Skeletal muscle satellite cell (primary cell): ENCODE data around the gene RAG1.

Experiments used
- H3K27me3 ChIP-seq: 2 replicates; pipeline ENCODE4 v1.7.0; 2013; ENCODE audit warnings: low read length; ENCODE audit not compliant: control insufficient read depth, insufficient read depth
- H3K36me3 ChIP-seq: 2 replicates; pipeline ENCODE4 v1.7.0; 2013; ENCODE audit warnings: mild to moderate bottlenecking, control low read depth, low read length; ENCODE audit not compliant: insufficient read depth
- H3K4me1 ChIP-seq: 2 replicates; pipeline ENCODE4 v1.7.0; 2013; ENCODE audit warnings: low read length; ENCODE audit not compliant: control insufficient read depth, insufficient read depth
- H3K4me2 ChIP-seq: 2 replicates; pipeline ENCODE4 v1.7.0; 2013; ENCODE audit warnings: mild to moderate bottlenecking, low read length
- H3K4me3 ChIP-seq: 2 replicates; pipeline ENCODE4 v1.7.0; 2013; ENCODE audit warnings: low read length
- H3K9ac ChIP-seq: 2 replicates; pipeline ENCODE4 v1.7.0; 2013; ENCODE audit warnings: mild to moderate bottlenecking, low read depth, low read length, moderate library complexity
- H3K9me3 ChIP-seq: replicated peaks from 2 replicates; pipeline ENCODE4 v1.7.0; 2013; ENCODE audit warnings: mild to moderate bottlenecking, control low read depth, low read length

Gene RAG1

GRCh38 chr11:36591433-36591832 is 23.6 kb downstream of the RAG1 start:
- Histone ChIP-seq H3K4me2 (no peak overlapping the region), H3K4me1 (peaks cover 6% of the 10 kb centered on the region), H3K4me3 (no peak overlapping the region), H3K36me3 (no peaks in the 10 kb centered on the region), H3K9ac (no peak overlapping the region), H3K9me3 (no peaks in the 10 kb centered on the region), H3K27me3 (peaks cover 47% of the 10 kb centered on the region)

DNA sequence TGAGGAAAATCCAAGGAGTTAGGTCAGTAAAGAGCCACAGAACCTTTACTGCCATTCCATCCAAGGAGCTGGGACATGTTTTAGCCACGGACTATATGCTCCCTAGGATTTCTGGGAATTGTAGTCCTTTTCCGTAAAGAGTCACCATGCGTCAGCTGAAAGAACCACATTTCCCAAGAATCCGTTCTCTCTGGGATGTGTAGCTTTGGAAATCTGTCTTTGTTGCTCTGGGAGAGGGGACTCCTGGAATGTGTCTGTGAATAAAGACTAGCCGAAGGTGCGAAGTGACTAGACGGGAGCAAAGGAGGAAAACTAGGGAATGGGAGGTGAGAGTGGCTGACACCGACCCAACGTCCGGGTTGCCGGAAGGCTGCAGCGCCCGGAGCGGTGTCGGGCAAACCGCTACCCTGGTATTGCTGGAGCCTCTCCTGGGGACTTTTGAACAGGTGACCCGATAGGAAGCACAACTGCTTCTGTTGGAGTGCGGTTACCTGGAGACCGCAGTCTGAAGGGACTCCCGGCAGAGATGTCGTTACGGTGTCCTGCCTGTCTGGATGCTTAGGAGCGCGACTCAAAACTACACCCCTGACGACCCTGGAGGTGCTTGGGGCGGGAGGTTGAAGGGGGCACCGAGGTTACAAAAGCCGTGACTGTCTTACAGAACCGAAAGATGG is 26.6 kb downstream of the RAG1 start, which contains the start of gene IFTAP:
IFTAP (plus strand) TSS at position 187 of the 674 bp plus-strand sequence. CDS start 15,602 bp downstream, outside the sequence.
- Histone ChIP-seq H3K9me3 (no peaks in the 10 kb centered on the region), H3K4me3 (peak within 1 kb of the TSS; percentile 82), H3K4me2 (peak within 1 kb of the TSS; percentile 83), H3K4me1 (peaks cover 6% of the 10 kb centered on the region), H3K36me3 (no peaks in the 10 kb centered on the region), H3K9ac (peak within 1 kb of the TSS; percentile 76), H3K27me3 (peaks cover 21% of the 10 kb centered on the region)

DNA sequence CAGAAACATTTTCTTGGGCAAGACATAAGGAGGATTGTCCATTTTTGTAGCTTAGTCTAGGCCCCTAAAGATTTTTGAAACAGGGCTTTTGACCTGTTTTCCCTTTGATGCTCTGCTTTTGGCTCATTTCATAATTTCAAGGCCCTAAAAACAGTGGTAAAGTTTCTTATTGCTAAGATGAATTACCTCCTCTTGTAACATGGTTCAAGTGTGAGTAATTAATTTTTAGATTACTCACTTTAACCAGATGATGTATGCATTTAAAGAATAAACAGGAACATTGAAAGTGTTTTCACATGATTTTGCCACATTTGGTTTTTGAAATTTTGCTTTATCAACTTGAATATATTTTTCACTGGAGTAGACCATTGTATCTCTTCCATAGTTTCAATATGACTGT is 29.1 kb downstream of the RAG1 start:
- H3K27me3 ChIP-seq = no peaks in the 10 kb centered on the region
- H3K9ac ChIP-seq = no peak overlapping the region
- H3K36me3 ChIP-seq = no peaks in the 10 kb centered on the region
- H3K9me3 ChIP-seq = no peaks in the 10 kb centered on the region
- no peak overlapping the region for H3K4me2 ChIP-seq
- H3K4me3 ChIP-seq = no peak overlapping the region
- peaks cover 6% of the 10 kb centered on the region for H3K4me1 ChIP-seq

DNA sequence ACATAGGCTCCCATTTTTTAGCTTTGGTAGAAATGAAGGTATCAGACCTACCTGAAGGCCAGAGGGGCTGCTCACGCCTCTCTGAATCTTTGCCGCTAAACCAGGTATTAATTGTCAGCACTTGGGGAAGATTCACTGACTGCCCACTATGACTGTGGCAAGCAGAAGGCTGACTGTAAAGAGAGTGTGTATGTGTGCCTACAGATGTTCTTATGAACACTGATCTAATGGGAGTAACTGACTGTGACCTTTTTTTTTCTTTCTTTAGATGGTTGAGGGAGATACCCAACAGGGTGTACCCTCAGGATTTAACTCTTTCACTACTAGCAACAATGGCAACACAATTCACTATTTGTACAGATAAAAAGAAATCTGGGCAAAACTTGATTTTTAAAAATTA is 30.2 kb downstream of the RAG1 start, which contains the start of gene RAG2:
RAG2 (minus strand) TSS at position 186 of the 400 bp plus-strand sequence. CDS start 4,068 bp downstream, outside the sequence.
- no peaks in the 10 kb centered on the region for H3K9me3 ChIP-seq
- H3K27me3 ChIP-seq = no peaks in the 10 kb centered on the region

GRCh38 chr11:36600180-36600579 is 32.4 kb downstream of the RAG1 start:
- H3K9me3 ChIP-seq = no peaks in the 10 kb centered on the region
- no peaks in the 10 kb centered on the region for H3K27me3 ChIP-seq
- no peak overlapping the region for H3K4me3 ChIP-seq
- no peak overlapping the region for H3K9ac ChIP-seq
- peaks cover 3% of the 10 kb centered on the region for H3K4me1 ChIP-seq
- no peaks in the 10 kb centered on the region for H3K36me3 ChIP-seq
- no peak overlapping the region for H3K4me2 ChIP-seq

More for the DNA sequence above, 30.2 kb downstream of the RAG1 start, which contains the start of gene RAG2:
- Histone ChIP-seq H3K4me2 (no peak within 1 kb of the TSS), H3K9ac (no peak within 1 kb of the TSS), H3K4me1 (peaks cover 6% of the 10 kb centered on the region), H3K36me3 (no peaks in the 10 kb centered on the region), H3K4me3 (no peak within 1 kb of the TSS)

GRCh38 chr11:36601155-36601554 is 33.3 kb downstream of the RAG1 start:
- no peaks in the 10 kb centered on the region for H3K27me3 ChIP-seq
- no peaks in the 10 kb centered on the region for H3K36me3 ChIP-seq
- H3K4me2 ChIP-seq = no peak overlapping the region
- H3K4me1 ChIP-seq = no peaks in the 10 kb centered on the region
- no peak overlapping the region for H3K4me3 ChIP-seq
- H3K9me3 ChIP-seq = no peaks in the 10 kb centered on the region
- H3K9ac ChIP-seq = no peak overlapping the region

DNA sequence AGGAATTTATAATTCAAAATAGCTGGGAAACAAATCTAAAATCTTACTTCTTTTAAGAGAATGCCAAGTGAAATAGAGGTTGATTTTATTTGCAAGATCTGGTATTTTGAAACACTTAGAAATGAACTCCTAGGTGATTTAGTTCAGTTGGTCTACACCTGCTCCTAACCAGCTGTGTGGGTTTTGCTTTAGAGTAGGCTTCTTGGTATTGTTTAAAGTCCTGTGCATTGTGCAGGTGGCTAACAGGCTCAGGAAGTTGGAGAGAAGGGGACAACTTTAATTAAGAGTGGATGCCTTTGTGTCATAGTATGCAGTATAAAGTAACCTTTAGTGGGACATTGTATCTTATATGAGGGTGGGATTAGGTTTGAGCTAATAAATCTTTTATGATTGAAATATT is 34.3 kb downstream of the RAG1 start:
- no peaks in the 10 kb centered on the region for H3K27me3 ChIP-seq
- H3K4me1 ChIP-seq = no peaks in the 10 kb centered on the region
- H3K9me3 ChIP-seq = no peaks in the 10 kb centered on the region
- H3K4me3 ChIP-seq = no peak overlapping the region
- H3K9ac ChIP-seq = no peak overlapping the region
- no peak overlapping the region for H3K4me2 ChIP-seq
- H3K36me3 ChIP-seq = no peaks in the 10 kb centered on the region

- no peaks in the 10 kb centered on the region for H3K9me3 ChIP-seq
- no peak overlapping the region for H3K4me2 ChIP-seq
- no peaks in the 10 kb centered on the region for H3K36me3 ChIP-seq
- H3K27me3 ChIP-seq = no peaks in the 10 kb centered on the region
- no peak overlapping the region for H3K4me3 ChIP-seq
- no peaks in the 10 kb centered on the region for H3K4me1 ChIP-seq
- H3K9ac ChIP-seq = no peak overlapping the region
These were observed 37.7 kb downstream of the RAG1 start for GRCh38 chr11:36605221-36606216.

- no peaks in the 10 kb centered on the region for H3K27me3 ChIP-seq
- H3K4me2 ChIP-seq = no peak overlapping the region
- H3K36me3 ChIP-seq = no peaks in the 10 kb centered on the region
- H3K4me1 ChIP-seq = no peaks in the 10 kb centered on the region
- H3K9me3 ChIP-seq = no peaks in the 10 kb centered on the region
- no peak overlapping the region for H3K4me3 ChIP-seq
- no peak overlapping the region for H3K9ac ChIP-seq
These were observed 40.8 kb downstream of the RAG1 start for GRCh38 chr11:36608491-36609199.

- Histone ChIP-seq H3K9ac (no peak overlapping the region), H3K9me3 (no peaks in the 10 kb centered on the region), H3K4me3 (no peak overlapping the region), H3K27me3 (no peaks in the 10 kb centered on the region), H3K4me2 (no peak overlapping the region), H3K4me1 (no peaks in the 10 kb centered on the region), H3K36me3 (no peaks in the 10 kb centered on the region)
These were observed 41.6 kb downstream of the RAG1 start for GRCh38 chr11:36609383-36609782.

- no peak overlapping the region for H3K4me2 ChIP-seq
- no peaks in the 10 kb centered on the region for H3K9me3 ChIP-seq
- H3K36me3 ChIP-seq = no peaks in the 10 kb centered on the region
- H3K4me3 ChIP-seq = no peak overlapping the region
- no peak overlapping the region for H3K9ac ChIP-seq
- peaks cover 11% of the 10 kb centered on the region for H3K4me1 ChIP-seq
- H3K27me3 ChIP-seq = no peaks in the 10 kb centered on the region
These were observed 48.0 kb downstream of the RAG1 start for GRCh38 chr11:36615826-36616225.
